Panc1 (cell line): ENCODE results near the gene STX18. TPM values are rescaled to one million over a fixed set of nuclear protein-coding genes. Genes with fewer than 3 reads are reported as not detected.

Experiments used
- ATAC-seq: fragments of 200-7000 bp; cut with Tn5 transposase; 2 replicates; pipeline ENCODE4 v1.9.1; 2020; ENCODE audit warnings: mild to moderate bottlenecking, moderate library complexity
- BruUV-seq: library from RNA; stranded (reverse); fragments of 400-500 nt; replicated peaks from 2 replicates; lab custom pipeline; 2021; lab: Mats Ljungman, UMichigan
- CTCF ChIA-PET: fragments of 300-600 bp; sonication (Branson Sonifier 250); formaldehyde crosslinking; loops from one replicate; lab custom pipeline; 2022; ENCODE audit warnings: antibody characterized with exemption; lab: Charles Lee
- POLR2A ChIA-PET: fragments of 300-600 bp; sonication (Branson Sonifier 250); formaldehyde crosslinking; loops from one replicate; lab custom pipeline; 2022; ENCODE audit warnings: antibody characterized with exemption; lab: Charles Lee
- DNase-seq: peaks from one replicate; pipeline ENCODE4 v3.0.0-alpha.2; 2010; ENCODE audit warnings: low read depth, low spot score
- H3K27ac ChIP-seq: 2 replicates; pipeline ENCODE4 v1.5.1; 2011; ENCODE audit warnings: mild to moderate bottlenecking, low read length, inconsistent platforms
- H3K27me3 ChIP-seq: fragments of 200-500 bp; sonication (Bioruptor generic); 2 replicates; pipeline ENCODE4 v1.6.0; 2014; ENCODE audit warnings: low read length, inconsistent platforms; ENCODE audit not compliant: control insufficient read depth, insufficient read depth
- H3K36me3 ChIP-seq: fragments of 200-500 bp; sonication (Bioruptor generic); 2 replicates; pipeline ENCODE4 v1.5.1; 2014; ENCODE audit warnings: inconsistent platforms, mild to moderate bottlenecking, low read length, moderate library complexity; ENCODE audit not compliant: control insufficient read depth, insufficient read depth
- H3K4me1 ChIP-seq: 2 replicates; pipeline ENCODE4 v1.5.1; 2011; ENCODE audit warnings: inconsistent platforms, mild to moderate bottlenecking, low read length, moderate library complexity; ENCODE audit not compliant: control insufficient read depth, insufficient read depth
- H3K4me3 ChIP-seq, 2 experiments: 2 replicates each; pipeline ENCODE4 v1.5.1; 2011 to 2012; ENCODE audit warnings: low read depth in 2 of 2, low read length in 2 of 2, mild to moderate bottlenecking in 2 of 2, inconsistent platforms in 1 of 2, moderate library complexity in 1 of 2
- H3K9me3 ChIP-seq: fragments of 200-500 bp; sonication (Bioruptor generic); 2 replicates; pipeline ENCODE4 v1.5.1; 2014; ENCODE audit warnings: low read depth, mild to moderate bottlenecking, inconsistent platforms, low read length, moderate library complexity; ENCODE audit not compliant: control insufficient read depth, insufficient read depth
- POLR2AphosphoS5 ChIP-seq: IDR thresholded peaks from 2 replicates; pipeline ENCODE4 v1.6.1; 2012; ENCODE audit warnings: mild to moderate bottlenecking, low read depth, low read length, moderate library complexity
- SIN3A ChIP-seq: IDR thresholded peaks from 2 replicates; pipeline ENCODE4 v1.6.1; 2012; ENCODE audit warnings: low read depth, mild to moderate bottlenecking, low read length, moderate library complexity, borderline replicate concordance; ENCODE audit not compliant: insufficient read depth
- TCF7L2 ChIP-seq: IDR thresholded peaks from 2 replicates; pipeline ENCODE4 v1.6.1; 2011; ENCODE audit warnings: mild to moderate bottlenecking, low read depth, low read length, inconsistent platforms
- in situ Hi-C: cut with HindIII; loops from 2 replicates; pipeline ENCODE4 v1.10.0; 2016; ENCODE audit warnings: low sequenced_read_pairs, low pct_unique_long_range_greater_than_20kb
- intact Hi-C: fragments of 100-400 bp; cut with micrococcal nuclease; formaldehyde crosslinking; loops from one replicate; pipeline ENCODE4 v1.10.0; 2022; ENCODE audit not compliant: unreplicated experiment
- total RNA-seq: library from RNA; stranded (reverse); gene quantifications from one replicate; pipeline ENCODE4 v1.2.1, GENCODE V29; 2021; ENCODE audit not compliant: unreplicated experiment
- TF ChIP-seq, protein P1 (sequence below): fragments of 450-650 bp; IDR thresholded peaks from 2 replicates; pipeline ENCODE4 v1.5.1; 2017; ENCODE audit warnings: mild to moderate bottlenecking
- TF ChIP-seq, protein P2 (sequence below), 2 experiments: IDR thresholded peaks; 2 replicates each; pipeline ENCODE4 v1.6.1; 2011 to 2012; ENCODE audit warnings: low read depth in 2 of 2, control low read depth in 1 of 2, low read length in 1 of 2, mild to moderate bottlenecking in 1 of 2, moderate library complexity in 1 of 2; ENCODE audit not compliant: insufficient read depth in 1 of 2

STX18 gene
- total RNA-seq, 1 experiment from 2014 or later, result 15.0 TPM

DNA sequence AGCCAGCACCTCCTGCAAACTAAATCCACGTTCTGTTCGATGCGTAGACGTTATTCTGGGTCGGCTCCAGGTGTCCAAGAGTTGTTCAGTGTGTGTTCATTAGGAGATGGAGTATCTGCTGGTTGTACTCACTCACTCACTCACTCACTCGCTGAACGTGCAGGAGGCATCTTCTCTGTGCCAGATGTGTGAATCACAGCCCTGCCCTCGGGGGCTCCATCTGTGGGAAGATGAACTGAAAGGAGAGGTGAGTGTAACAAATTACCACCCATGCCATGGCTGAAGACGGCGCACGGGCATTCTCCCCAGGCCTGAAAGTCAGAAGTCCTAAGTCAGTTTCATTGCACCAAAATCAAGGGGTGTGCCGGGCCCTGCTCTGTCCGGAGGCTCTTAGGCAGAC lies 138.9 kb downstream of the STX18 start:
- no peaks in the 10 kb centered on the region; the same call in 1 of the 2 replicates for H3K27me3 ChIP-seq
- POLR2A ChIA-PET, result no interaction called here
- DNase-seq (no peak), ATAC-seq (no peak)
- BruUV-seq, result no TSS peak
- H3K9me3 ChIP-seq, result no peaks in the 10 kb centered on the region
- H3K4me1 ChIP-seq, result no peaks in the 10 kb centered on the region
- CTCF ChIA-PET, result no interaction called here
- no peaks in the 10 kb centered on the region for H3K36me3 ChIP-seq
- TF ChIP-seq, protein P1, sequence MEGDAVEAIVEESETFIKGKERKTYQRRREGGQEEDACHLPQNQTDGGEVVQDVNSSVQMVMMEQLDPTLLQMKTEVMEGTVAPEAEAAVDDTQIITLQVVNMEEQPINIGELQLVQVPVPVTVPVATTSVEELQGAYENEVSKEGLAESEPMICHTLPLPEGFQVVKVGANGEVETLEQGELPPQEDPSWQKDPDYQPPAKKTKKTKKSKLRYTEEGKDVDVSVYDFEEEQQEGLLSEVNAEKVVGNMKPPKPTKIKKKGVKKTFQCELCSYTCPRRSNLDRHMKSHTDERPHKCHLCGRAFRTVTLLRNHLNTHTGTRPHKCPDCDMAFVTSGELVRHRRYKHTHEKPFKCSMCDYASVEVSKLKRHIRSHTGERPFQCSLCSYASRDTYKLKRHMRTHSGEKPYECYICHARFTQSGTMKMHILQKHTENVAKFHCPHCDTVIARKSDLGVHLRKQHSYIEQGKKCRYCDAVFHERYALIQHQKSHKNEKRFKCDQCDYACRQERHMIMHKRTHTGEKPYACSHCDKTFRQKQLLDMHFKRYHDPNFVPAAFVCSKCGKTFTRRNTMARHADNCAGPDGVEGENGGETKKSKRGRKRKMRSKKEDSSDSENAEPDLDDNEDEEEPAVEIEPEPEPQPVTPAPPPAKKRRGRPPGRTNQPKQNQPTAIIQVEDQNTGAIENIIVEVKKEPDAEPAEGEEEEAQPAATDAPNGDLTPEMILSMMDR, result no peak
- TF ChIP-seq POLR2AphosphoS5 (no peak), TCF7L2 (no peak), SIN3A (no peak)
- TF ChIP-seq, protein P2, sequence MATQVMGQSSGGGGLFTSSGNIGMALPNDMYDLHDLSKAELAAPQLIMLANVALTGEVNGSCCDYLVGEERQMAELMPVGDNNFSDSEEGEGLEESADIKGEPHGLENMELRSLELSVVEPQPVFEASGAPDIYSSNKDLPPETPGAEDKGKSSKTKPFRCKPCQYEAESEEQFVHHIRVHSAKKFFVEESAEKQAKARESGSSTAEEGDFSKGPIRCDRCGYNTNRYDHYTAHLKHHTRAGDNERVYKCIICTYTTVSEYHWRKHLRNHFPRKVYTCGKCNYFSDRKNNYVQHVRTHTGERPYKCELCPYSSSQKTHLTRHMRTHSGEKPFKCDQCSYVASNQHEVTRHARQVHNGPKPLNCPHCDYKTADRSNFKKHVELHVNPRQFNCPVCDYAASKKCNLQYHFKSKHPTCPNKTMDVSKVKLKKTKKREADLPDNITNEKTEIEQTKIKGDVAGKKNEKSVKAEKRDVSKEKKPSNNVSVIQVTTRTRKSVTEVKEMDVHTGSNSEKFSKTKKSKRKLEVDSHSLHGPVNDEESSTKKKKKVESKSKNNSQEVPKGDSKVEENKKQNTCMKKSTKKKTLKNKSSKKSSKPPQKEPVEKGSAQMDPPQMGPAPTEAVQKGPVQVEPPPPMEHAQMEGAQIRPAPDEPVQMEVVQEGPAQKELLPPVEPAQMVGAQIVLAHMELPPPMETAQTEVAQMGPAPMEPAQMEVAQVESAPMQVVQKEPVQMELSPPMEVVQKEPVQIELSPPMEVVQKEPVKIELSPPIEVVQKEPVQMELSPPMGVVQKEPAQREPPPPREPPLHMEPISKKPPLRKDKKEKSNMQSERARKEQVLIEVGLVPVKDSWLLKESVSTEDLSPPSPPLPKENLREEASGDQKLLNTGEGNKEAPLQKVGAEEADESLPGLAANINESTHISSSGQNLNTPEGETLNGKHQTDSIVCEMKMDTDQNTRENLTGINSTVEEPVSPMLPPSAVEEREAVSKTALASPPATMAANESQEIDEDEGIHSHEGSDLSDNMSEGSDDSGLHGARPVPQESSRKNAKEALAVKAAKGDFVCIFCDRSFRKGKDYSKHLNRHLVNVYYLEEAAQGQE (IDR thresholded peaks at IDR 0.05; ENCODE audit: insufficient read depth in 1 of 2, low read depth in 2 of 2, low read length in 1 of 2), result no peak
- no peak overlapping the region for H3K4me3 ChIP-seq
- in situ Hi-C loops (no loop called here), intact Hi-C loops (no loop called here)
- H3K27ac ChIP-seq, result no peak overlapping the region

- intact Hi-C loops, result no loop called here
- Histone ChIP-seq H3K27me3 (no peaks in the 10 kb centered on the region; the same call in 1 of the 2 replicates), H3K36me3 (no peaks in the 10 kb centered on the region), H3K4me1 (no peaks in the 10 kb centered on the region), H3K27ac (no peak overlapping the region), H3K4me3 (no peak overlapping the region), H3K9me3 (no peaks in the 10 kb centered on the region)
- POLR2A ChIA-PET, result no interaction called here
- no TSS peak for BruUV-seq
- TF ChIP-seq, protein P2 (IDR thresholded peaks at IDR 0.05; ENCODE audit: insufficient read depth in 1 of 2, low read depth in 2 of 2, low read length in 1 of 2), result no peak
- no peak for TF ChIP-seq TCF7L2
- TF ChIP-seq, protein P1, result no peak
- TF ChIP-seq SIN3A, result no peak
- TF ChIP-seq POLR2AphosphoS5, result no peak
- in situ Hi-C loops, result no loop called here
- no peak for ATAC-seq
- CTCF ChIA-PET, result no interaction called here
- no peak for DNase-seq
Measured at GRCh38 chr4:4401036-4401435, 140.8 kb downstream of the STX18 start.
